Choroid plexus epithelial cell (primary cell): ENCODE results near the gene USP46.

Source experiments
- DNase-seq: peaks from one replicate; pipeline ENCODE4 v3.0.0-alpha.2; 2010; ENCODE audit warnings: low read depth
- H3K4me3 ChIP-seq: 2 replicates; pipeline ENCODE4 v1.5.1; 2011; ENCODE audit warnings: low read depth, mild to moderate bottlenecking, control low read depth, low read length, moderate library complexity
- TF ChIP-seq, protein P1 (sequence below): conservative IDR thresholded peaks from 2 replicates; pipeline ENCODE4 v1.5.1; 2011; ENCODE audit warnings: low read depth, mild to moderate bottlenecking, control low read depth, inconsistent platforms, low read length, moderate library complexity

USP46 gene

DNA sequence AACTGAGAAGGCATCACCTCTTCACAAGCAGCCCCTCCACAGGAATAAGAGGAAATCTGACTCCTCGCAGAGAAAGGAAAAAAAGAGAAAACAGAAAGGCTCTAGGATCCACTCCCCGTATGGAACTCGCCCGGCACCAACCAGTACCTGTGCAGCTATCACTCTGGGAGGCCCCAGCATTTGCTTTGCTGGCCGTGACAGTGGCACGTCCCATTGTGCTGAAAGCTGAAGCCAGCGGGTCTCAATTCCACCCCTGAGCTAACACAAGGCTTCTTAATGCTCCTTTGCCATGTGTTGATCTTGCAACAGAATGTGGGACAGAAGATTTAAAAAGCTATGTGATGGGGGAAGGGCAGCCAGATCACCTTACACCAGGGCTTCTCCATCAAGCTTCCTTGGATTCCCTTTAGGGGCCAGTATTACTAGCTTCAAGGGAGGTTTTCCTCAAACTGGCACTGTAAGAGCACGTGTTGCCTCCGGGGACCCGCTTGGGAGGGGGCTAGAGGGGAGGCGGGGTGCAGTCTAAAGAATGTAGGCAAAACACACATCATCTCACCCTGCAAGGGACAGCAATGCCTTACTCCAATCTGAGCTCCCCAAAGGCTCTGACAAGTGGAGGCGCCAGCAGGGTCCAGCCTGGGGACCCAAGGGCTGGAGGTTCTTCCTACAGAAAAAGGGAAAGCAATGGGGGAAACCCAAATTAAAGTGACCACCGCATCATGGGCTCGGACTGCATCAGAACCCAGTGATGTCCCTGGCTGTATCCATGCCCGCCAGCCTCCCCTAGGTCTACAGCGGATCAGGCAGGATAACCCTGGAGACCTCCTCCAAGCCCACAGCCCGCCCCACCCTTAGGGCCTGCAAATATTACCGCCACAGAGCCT is 1.2 kb downstream of the USP46 start:
- TF ChIP-seq, protein P1, sequence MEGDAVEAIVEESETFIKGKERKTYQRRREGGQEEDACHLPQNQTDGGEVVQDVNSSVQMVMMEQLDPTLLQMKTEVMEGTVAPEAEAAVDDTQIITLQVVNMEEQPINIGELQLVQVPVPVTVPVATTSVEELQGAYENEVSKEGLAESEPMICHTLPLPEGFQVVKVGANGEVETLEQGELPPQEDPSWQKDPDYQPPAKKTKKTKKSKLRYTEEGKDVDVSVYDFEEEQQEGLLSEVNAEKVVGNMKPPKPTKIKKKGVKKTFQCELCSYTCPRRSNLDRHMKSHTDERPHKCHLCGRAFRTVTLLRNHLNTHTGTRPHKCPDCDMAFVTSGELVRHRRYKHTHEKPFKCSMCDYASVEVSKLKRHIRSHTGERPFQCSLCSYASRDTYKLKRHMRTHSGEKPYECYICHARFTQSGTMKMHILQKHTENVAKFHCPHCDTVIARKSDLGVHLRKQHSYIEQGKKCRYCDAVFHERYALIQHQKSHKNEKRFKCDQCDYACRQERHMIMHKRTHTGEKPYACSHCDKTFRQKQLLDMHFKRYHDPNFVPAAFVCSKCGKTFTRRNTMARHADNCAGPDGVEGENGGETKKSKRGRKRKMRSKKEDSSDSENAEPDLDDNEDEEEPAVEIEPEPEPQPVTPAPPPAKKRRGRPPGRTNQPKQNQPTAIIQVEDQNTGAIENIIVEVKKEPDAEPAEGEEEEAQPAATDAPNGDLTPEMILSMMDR = peak; percentile 22
- H3K4me3 ChIP-seq = peak overlapping the region; percentile 82
- DNase-seq = peak; percentile 75

DNA sequence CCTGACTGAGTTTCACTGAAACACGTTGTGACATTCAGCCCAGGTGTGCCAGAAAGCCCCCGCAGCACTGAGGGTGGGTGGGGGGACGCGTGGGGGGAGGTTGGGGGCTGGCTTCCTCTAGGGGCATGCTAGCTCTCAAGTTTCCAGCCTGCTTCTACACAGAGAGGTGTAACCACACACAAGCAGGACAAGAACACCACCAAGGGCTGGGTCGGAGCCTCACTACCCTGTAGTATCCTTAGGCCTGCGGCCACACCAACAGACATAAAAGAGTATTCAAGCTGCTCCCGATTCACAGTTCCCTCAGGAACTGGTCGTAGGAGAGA is 1.8 kb downstream of the USP46 start:
- peak overlapping the region; percentile 82 for H3K4me3 ChIP-seq
- TF ChIP-seq, protein P1 = no peak
- DNase-seq = no peak

DNA sequence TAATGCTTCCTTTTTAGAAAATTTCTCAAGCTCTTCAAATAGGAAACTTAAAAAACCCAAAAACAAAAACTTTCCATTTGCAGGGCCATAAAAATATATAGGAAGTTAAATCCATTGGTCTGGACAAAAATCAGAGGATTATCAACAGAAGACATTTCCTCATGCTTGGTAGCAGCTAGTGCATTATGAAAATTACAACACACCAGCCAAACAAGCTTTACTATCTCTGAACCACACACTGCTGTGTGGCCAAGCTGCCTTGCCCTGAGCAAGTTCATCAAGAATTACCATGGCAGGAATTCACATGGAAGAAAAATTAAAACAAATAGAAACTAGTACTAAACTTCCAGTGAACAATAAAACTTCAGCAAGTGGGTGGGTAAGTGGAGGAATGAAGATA is 3.6 kb downstream of the USP46 start:
- TF ChIP-seq, protein P1 = no peak
- no peak for DNase-seq
- no peak overlapping the region for H3K4me3 ChIP-seq

DNA sequence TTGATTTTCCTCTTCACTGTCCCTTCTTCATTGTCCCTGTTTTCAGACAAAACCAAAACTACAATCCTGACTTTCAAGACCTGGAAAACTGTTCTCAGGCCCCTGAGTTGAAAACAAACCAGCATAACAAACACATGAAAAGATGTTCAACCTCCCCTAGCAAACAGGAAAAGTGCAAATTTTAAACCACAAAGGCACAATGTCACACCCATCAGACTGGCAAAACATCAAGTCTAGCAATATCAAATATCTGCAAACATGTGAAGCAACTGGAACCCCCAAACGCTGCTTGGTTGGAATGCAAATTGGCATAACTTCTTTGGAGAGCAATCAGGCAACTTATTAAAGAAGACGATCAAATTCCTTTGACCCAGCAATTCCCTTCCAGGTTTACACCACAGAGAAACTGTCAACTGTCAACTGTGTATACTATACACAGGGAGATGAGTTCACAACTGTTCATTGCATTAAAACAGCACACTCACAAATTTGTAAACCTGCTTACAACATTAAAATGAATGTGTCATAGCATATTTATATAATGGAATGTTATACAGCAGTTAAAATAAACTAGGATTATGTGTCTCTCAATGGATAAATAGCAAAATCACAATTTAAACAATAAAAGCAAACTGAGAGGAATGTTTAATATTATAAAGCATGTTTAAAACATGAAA is 7.0 kb downstream of the USP46 start:
- no peak overlapping the region for H3K4me3 ChIP-seq
- no peak for DNase-seq
- TF ChIP-seq, protein P1 = no peak

DNA sequence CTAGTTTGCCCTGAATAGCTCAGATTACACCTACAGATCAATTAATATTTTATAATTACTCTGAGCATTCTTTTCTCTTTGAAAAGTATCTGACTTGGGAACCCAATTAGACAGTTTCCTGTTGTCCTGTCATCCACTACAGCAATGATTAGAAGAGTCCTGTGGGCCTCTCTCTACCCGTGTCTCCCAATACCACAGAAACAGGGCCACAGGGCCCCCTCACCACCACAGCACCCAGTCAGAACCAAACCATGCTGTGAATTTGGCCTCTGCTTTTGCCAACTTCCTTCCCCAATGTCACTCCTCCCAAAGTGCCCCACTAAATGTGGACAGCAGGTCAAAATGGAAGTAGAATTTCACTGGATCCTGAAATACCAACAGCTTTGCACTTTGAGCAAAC is 10.3 kb downstream of the USP46 start:
- DNase-seq = no peak
- TF ChIP-seq, protein P1 = no peak
- no peak overlapping the region for H3K4me3 ChIP-seq

DNA sequence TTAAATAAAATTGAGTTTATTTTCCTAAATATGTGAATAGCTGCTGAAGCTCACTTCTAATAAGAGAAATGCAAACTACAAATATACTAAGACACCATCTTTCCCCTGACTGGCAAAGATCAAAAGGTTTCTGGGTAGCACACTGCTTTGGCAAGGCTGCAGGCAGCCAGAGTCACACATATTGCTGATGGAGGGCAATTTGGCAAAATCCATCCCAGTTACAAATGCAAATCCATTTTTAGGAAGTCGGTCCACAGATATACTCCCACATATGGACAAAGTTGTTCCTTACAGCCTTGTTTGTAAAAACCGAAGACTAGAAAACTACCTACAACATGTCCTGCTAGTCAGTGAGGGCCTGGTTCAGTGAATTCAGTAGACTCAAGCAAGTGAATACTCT is 12.4 kb downstream of the USP46 start:
- H3K4me3 ChIP-seq = no peak overlapping the region
- TF ChIP-seq, protein P1 = no peak
- no peak for DNase-seq
